ENCODE data around the gene SHISAL1. TPM values are rescaled to one million over a fixed set of nuclear protein-coding genes. Genes with fewer than 3 reads are reported as not detected.

SHISAL1 gene
- total RNA-seq, 6 experiments from 2014 or later, result 0.05 to 0.31 (median 0.17) TPM

DNA sequence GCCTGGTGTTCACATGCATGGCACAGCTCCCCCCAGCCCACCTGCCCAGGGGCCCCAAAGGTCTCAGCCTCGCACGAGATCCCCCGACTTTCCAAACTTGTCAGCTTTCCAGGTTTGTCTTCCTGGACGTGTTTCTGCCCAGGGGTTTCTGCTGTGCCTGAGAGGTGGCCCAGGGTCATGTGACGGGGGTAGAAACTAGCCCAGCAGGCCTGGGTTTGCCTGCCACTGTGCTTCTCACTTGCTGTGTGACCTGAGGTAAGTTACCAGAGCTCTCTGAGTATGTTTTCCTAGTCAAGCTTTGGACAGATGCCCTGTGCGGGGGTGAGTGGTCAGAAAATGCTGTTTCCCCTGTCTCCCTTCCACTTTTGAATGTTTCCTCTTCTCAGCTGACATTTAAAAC, 38.3 kb upstream of the SHISAL1 start:
- WGBS (ENCODE audit: insufficient coverage, low coverage, low lambda C conversion rate, missing lambda C conversion rate), result 38% methylated on average over 2 of the region's 6 CpGs
- Histone ChIP-seq H3K4me3 (no peak overlapping the region), H3K27me3 (no peaks in the 10 kb centered on the region), H3K36me3 (no peaks in the 10 kb centered on the region), H3K9me3 (no peaks in the 10 kb centered on the region), H3K4me1 (no peaks in the 10 kb centered on the region), H3K27ac (no peak overlapping the region)
- DNase-seq (no peak), ATAC-seq (no peak)
- no peak for TF ChIP-seq POLR2A (IDR thresholded peaks at IDR 0.05)
- intact Hi-C loops (cut with DNase I), result no loop called here

DNA sequence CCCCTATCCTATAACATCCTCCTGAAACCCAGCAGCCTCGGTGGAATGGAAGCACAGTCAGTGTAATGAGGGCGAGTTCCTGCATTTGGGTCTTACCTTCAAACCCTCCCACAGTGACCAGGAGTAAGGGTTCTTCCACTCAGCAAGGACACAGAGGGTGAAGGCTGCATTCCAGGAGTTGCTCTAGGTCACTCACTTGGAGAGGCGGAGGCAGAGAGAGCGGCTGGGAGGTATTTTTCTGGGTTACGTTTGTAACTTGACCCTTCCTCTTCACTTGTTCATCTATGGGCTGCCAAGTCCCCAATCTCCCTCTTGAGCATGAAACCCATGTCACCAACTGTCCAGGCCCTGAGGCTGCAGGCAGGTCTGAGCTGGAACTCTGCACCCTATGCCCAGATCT, 36.8 kb upstream of the SHISAL1 start:
- Histone ChIP-seq H3K4me1 (no peaks in the 10 kb centered on the region), H3K4me3 (no peak overlapping the region), H3K27me3 (no peaks in the 10 kb centered on the region), H3K9me3 (no peaks in the 10 kb centered on the region), H3K36me3 (no peaks in the 10 kb centered on the region), H3K27ac (no peak overlapping the region)
- 50% methylated on average over 1 of the region's 5 CpGs for WGBS (ENCODE audit: insufficient coverage, low coverage, low lambda C conversion rate, missing lambda C conversion rate)
- intact Hi-C loops (cut with DNase I), result no loop called here
- ATAC-seq, result no peak
- DNase-seq, result no peak
- no peak for TF ChIP-seq POLR2A (IDR thresholded peaks at IDR 0.05)
- TF ChIP-seq, protein P1, sequence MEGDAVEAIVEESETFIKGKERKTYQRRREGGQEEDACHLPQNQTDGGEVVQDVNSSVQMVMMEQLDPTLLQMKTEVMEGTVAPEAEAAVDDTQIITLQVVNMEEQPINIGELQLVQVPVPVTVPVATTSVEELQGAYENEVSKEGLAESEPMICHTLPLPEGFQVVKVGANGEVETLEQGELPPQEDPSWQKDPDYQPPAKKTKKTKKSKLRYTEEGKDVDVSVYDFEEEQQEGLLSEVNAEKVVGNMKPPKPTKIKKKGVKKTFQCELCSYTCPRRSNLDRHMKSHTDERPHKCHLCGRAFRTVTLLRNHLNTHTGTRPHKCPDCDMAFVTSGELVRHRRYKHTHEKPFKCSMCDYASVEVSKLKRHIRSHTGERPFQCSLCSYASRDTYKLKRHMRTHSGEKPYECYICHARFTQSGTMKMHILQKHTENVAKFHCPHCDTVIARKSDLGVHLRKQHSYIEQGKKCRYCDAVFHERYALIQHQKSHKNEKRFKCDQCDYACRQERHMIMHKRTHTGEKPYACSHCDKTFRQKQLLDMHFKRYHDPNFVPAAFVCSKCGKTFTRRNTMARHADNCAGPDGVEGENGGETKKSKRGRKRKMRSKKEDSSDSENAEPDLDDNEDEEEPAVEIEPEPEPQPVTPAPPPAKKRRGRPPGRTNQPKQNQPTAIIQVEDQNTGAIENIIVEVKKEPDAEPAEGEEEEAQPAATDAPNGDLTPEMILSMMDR (IDR thresholded peaks at IDR 0.05), result no peak

DNA sequence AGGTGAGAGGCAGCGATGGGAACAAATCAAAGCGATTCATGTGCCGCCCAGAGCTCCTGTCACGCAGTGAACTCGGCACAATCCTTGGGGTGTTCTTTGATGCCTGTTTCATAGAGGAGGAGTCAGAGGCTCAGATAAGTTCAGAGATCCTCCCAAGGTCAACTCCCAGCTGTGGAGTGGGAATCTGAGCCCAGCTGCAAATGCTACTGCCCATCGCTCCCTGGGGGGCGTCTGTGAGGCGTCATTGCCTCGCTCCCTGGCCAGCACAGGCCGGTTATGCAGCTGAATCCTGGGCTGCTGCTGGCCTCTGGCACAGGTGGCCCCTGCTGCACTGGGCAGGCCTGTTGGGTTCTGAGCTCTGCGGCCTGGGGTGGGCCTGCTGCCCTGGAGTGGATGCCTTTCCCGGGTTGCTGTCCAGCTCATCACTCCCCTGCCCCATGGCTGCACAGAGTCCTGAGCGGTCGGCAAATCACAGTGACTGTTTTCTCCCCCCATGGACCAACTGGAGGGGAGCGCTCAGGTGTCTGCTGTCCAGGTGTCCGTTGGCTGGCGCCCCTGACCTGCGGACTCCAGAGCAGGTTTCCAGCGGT, 36.3 kb upstream of the SHISAL1 start:
- no peak for DNase-seq
- WGBS (ENCODE audit: insufficient coverage, low coverage, low lambda C conversion rate, missing lambda C conversion rate), result 26% methylated on average over 6 of the region's 19 CpGs
- Histone ChIP-seq H3K27ac (no peak overlapping the region), H3K4me3 (no peak overlapping the region), H3K9me3 (no peaks in the 10 kb centered on the region), H3K36me3 (no peaks in the 10 kb centered on the region), H3K27me3 (no peaks in the 10 kb centered on the region), H3K4me1 (no peaks in the 10 kb centered on the region)
- TF ChIP-seq, protein P1 (IDR thresholded peaks at IDR 0.05), result no peak
- intact Hi-C loops (cut with DNase I), result no loop called here
- ATAC-seq, result peak in 1 of 4 donors; percentile 11

DNA sequence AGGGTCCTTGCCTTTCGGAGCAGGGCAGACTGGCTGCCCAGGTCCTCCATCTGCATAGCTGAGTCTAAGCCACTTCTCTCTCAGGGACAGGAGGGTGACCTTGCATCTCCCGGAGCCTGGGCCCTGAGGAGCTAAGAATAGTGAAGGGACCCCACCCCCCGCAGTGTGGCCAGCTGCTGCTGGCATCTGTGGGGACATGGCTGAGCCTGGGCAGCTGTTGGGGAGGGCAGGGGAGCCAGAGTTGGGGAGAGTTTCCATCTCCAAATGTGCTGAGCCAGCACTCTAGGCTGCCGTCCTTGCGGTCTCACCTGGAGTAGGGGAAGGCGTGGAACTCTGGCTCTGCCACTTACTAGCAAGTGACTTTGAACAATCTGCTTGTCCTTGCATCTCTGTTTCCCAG, 34.8 kb upstream of the SHISAL1 start:
- Histone ChIP-seq H3K27me3 (no peaks in the 10 kb centered on the region), H3K36me3 (no peaks in the 10 kb centered on the region), H3K4me1 (no peaks in the 10 kb centered on the region), H3K27ac (no peak overlapping the region), H3K9me3 (no peaks in the 10 kb centered on the region), H3K4me3 (no peak overlapping the region)
- DNase-seq (no peak), ATAC-seq (no peak)
- intact Hi-C loops (cut with DNase I), result no loop called here
- TF ChIP-seq, protein P1 (IDR thresholded peaks at IDR 0.05), result no peak
- TF ChIP-seq POLR2A (IDR thresholded peaks at IDR 0.05), result no peak
- WGBS (ENCODE audit: insufficient coverage, low coverage, low lambda C conversion rate, missing lambda C conversion rate), result no CpG with 5 or more reads among the region's 6 CpGs

DNA sequence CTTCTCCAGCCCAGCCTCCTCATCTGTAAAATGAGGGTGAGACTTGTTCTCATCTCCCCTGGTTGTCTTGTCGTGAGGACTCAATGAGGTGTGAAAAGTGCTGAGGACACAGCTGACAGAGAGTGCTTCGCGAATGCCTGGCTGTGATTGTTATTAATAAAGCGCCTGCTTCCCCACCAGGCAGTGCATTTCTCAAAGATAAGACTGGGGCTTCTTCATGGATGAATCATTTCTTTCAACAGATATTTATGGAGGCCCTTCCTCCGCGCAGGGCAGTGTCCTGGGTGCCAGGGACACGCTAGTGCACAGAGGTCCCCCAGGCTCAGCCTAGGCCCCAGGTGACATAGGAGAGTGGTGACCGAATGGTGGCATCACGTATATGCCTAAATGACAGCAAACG, 34.3 kb upstream of the SHISAL1 start:
- no peak for ATAC-seq
- no peaks in the 10 kb centered on the region for H3K9me3 ChIP-seq
- no peaks in the 10 kb centered on the region for H3K27me3 ChIP-seq
- intact Hi-C loops (cut with DNase I), result no loop called here
- DNase-seq, result no peak
- H3K4me1 ChIP-seq, result no peaks in the 10 kb centered on the region
- WGBS (ENCODE audit: insufficient coverage, low coverage, low lambda C conversion rate, missing lambda C conversion rate), result 48% methylated on average over 6 of the region's 10 CpGs
- no peak overlapping the region for H3K4me3 ChIP-seq
- no peak for TF ChIP-seq POLR2A (IDR thresholded peaks at IDR 0.05)
- TF ChIP-seq, protein P1 (IDR thresholded peaks at IDR 0.05), result no peak
- no peaks in the 10 kb centered on the region for H3K36me3 ChIP-seq
- H3K27ac ChIP-seq, result no peak overlapping the region
